ENCODE results near the gene CLDN34. TPM values are rescaled to one million over a fixed set of nuclear protein-coding genes. Genes with fewer than 3 reads are reported as not detected.

Gene CLDN34
- total RNA-seq, 4 donors from 2014 or later = not detected

DNA sequence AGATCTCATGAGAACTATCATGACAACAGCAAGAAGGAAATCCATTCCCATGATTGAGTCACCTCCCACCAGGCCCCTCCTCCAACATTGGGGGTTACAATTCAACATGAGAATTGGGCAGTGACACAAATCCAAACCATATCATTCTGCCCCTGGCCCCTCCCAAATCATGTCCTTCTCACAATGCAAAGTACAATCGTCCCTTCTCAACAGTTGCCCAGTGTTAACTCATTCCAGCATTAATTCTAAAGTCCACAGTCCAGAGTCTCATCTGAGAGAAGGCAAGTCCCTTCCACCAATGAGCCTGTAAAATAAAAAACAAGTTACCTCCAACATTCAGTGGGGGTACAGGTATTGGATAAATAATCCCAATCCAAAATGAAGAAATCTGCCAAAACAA, 14.9 kb upstream of the CLDN34 start:
- Histone ChIP-seq H3K4me3 (no peak overlapping the region), H3K27ac (no peak overlapping the region), H3K4me1 (no peaks in the 10 kb centered on the region), H3K27me3 (no peaks in the 10 kb centered on the region), H3K9me3 (no peaks in the 10 kb centered on the region), H3K36me3 (no peaks in the 10 kb centered on the region)
- ATAC-seq = no peak
- TF ChIP-seq, protein P1, sequence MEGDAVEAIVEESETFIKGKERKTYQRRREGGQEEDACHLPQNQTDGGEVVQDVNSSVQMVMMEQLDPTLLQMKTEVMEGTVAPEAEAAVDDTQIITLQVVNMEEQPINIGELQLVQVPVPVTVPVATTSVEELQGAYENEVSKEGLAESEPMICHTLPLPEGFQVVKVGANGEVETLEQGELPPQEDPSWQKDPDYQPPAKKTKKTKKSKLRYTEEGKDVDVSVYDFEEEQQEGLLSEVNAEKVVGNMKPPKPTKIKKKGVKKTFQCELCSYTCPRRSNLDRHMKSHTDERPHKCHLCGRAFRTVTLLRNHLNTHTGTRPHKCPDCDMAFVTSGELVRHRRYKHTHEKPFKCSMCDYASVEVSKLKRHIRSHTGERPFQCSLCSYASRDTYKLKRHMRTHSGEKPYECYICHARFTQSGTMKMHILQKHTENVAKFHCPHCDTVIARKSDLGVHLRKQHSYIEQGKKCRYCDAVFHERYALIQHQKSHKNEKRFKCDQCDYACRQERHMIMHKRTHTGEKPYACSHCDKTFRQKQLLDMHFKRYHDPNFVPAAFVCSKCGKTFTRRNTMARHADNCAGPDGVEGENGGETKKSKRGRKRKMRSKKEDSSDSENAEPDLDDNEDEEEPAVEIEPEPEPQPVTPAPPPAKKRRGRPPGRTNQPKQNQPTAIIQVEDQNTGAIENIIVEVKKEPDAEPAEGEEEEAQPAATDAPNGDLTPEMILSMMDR (IDR thresholded peaks at IDR 0.05) = no peak
- no peak for TF ChIP-seq POLR2A (IDR thresholded peaks at IDR 0.05)
- TF ChIP-seq EP300 (IDR thresholded peaks at IDR 0.05) = no peak
- no peak for TF ChIP-seq POLR2AphosphoS5 (IDR thresholded peaks at IDR 0.05)
- 40 to 80% methylated on average over 1 of the region's 1 CpG for WGBS, 2 donors (ENCODE audit: low coverage in 1 of 2)

DNA sequence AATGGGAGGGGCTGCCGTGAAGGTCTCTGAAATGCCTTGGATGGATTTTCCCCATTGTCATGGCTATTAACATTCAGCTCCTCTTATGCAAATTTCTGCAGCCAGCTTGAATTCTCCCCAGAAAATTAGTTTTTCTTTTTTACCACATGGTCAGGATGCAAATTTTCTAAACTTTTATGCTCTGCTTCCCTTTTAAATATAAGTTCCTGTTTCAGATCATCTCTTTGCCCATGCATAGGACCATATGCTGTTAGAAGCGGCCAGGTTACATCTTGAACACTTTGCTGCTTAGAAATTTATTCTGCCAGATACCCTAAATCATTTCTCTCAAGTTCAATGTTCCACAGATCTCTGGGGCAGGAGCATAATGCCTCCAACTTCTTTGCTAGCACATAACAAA, 13.8 kb upstream of the CLDN34 start:
- Histone ChIP-seq H3K27ac (no peak overlapping the region), H3K4me1 (no peaks in the 10 kb centered on the region), H3K36me3 (no peaks in the 10 kb centered on the region), H3K4me3 (no peak overlapping the region), H3K27me3 (no peaks in the 10 kb centered on the region), H3K9me3 (no peaks in the 10 kb centered on the region)
- no peak for ATAC-seq
- 67% methylated on average over 1 of the region's 2 CpGs; no CpG with 5 or more reads in 1 of the 2 donors for WGBS, 2 donors (ENCODE audit: low coverage in 1 of 2)
- TF ChIP-seq POLR2AphosphoS5 (IDR thresholded peaks at IDR 0.05) = no peak
- no peak for TF ChIP-seq POLR2A (IDR thresholded peaks at IDR 0.05)
- TF ChIP-seq, protein P1 (IDR thresholded peaks at IDR 0.05) = no peak
- no peak for TF ChIP-seq EP300 (IDR thresholded peaks at IDR 0.05)

DNA sequence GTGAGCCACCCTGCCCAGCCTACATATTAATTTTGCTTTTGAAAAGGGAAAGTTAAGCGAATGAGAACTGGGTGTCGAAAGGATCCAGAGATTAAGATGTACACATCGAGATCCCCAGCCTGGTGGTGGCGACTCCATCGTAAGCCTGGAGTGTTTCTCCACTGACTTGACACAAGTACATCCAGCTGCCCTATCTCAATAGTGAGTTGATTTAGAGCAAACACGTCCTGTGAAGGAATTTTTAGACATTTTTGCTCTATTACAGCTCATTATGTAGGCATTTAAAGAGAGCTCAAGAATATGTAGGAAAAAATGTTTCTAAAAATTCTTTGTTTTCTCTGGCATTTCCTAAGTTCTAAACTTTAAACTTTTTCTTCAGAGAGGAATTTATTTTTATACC, 11.7 kb upstream of the CLDN34 start:
- TF ChIP-seq, protein P1 (IDR thresholded peaks at IDR 0.05) = no peak
- no peak for TF ChIP-seq POLR2A (IDR thresholded peaks at IDR 0.05)
- TF ChIP-seq POLR2AphosphoS5 (IDR thresholded peaks at IDR 0.05) = no peak
- TF ChIP-seq EP300 (IDR thresholded peaks at IDR 0.05) = no peak
- Histone ChIP-seq H3K9me3 (no peaks in the 10 kb centered on the region), H3K27me3 (no peaks in the 10 kb centered on the region), H3K36me3 (no peaks in the 10 kb centered on the region), H3K4me1 (no peaks in the 10 kb centered on the region), H3K27ac (no peak overlapping the region), H3K4me3 (no peak overlapping the region)
- 52 to 82% methylated on average over 4 to 6 of the region's 6 CpGs for WGBS, 2 donors (ENCODE audit: low coverage in 1 of 2)
- ATAC-seq = no peak

DNA sequence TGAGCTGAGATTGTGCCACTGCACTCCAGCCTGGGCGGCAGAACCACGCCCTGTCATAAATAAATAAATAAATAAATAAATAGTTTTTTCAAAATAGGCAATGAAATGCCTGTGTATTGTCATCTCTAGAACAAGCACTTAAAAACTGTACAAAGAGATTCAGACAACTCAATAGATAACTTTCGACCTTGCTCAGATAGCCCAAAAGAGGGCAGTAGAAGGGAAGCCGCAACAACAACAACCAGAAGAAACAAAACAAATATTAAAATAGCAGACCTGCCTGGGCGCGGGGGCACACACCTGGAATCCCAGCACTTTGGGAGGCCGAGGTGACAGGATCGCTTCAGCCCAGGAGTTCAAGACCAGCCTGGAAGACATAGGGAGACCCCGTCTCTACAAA, 9.4 kb upstream of the CLDN34 start:
- WGBS, 2 donors (ENCODE audit: low coverage in 1 of 2) = 85 to 89% methylated on average over 3 to 6 of the region's 9 CpGs
- H3K9me3 ChIP-seq = no peaks in the 10 kb centered on the region
- H3K27me3 ChIP-seq = no peaks in the 10 kb centered on the region
- H3K4me1 ChIP-seq = no peaks in the 10 kb centered on the region
- H3K27ac ChIP-seq = no peak overlapping the region
- no peak for TF ChIP-seq EP300 (IDR thresholded peaks at IDR 0.05)
- TF ChIP-seq POLR2A (IDR thresholded peaks at IDR 0.05) = no peak
- no peak for TF ChIP-seq POLR2AphosphoS5 (IDR thresholded peaks at IDR 0.05)
- TF ChIP-seq, protein P1 (IDR thresholded peaks at IDR 0.05) = no peak
- no peak overlapping the region for H3K4me3 ChIP-seq
- ATAC-seq = no peak
- no peaks in the 10 kb centered on the region for H3K36me3 ChIP-seq

DNA sequence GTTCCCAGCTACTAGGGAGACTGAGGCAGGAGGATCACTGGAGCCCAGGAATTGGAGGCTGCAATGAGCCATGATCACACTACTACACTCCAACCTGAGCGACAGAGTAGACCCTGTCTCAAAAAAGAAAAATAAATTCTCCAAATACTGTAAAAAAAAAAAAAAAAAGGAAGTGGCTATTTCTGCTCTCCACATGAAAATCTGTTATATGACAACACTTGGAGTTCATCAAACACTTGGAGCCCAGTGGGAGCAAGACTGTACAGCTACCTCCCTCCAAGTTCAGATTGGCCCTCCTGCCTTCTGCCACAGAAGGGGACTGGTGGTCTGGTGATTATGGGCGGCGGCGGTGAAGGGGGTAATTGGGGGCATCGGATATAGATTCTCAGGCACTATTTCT, 9.0 kb upstream of the CLDN34 start:
- no peak for ATAC-seq
- Histone ChIP-seq H3K4me3 (no peak overlapping the region), H3K27me3 (no peaks in the 10 kb centered on the region), H3K27ac (no peak overlapping the region), H3K9me3 (no peaks in the 10 kb centered on the region), H3K36me3 (no peaks in the 10 kb centered on the region), H3K4me1 (no peaks in the 10 kb centered on the region)
- TF ChIP-seq, protein P1 (IDR thresholded peaks at IDR 0.05) = no peak
- TF ChIP-seq POLR2A (IDR thresholded peaks at IDR 0.05) (no peak), EP300 (IDR thresholded peaks at IDR 0.05) (no peak), POLR2AphosphoS5 (IDR thresholded peaks at IDR 0.05) (no peak)
- 94% methylated on average over 5 of the region's 5 CpGs; no CpG with 5 or more reads in 1 of the 2 donors for WGBS, 2 donors (ENCODE audit: low coverage in 1 of 2)

All from gastroesophageal sphincter (tissue), 4 donors.